RWPE1 (cell line): ENCODE measurements around the gene ZNF84.
A peak's percentile ranks its signal among the peaks of the same experiment; 100 is the strongest.

ENCODE experiments used
- CTCF ChIA-PET: fragments of 350-600 bp; sonication (Branson Sonifier 250); formaldehyde crosslinking; extraction: SDS; loops from one replicate; lab custom pipeline; 2021; lab: Yijun Ruan, JAX
- POLR2A ChIA-PET: fragments of 400-600 bp; formaldehyde crosslinking; extraction: SDS; loops from one replicate; lab custom pipeline; 2020; ENCODE audit warnings: antibody characterized with exemption; ENCODE audit not compliant: low non-redundant PET; lab: Yijun Ruan, JAX
- DNase-seq: peaks from one replicate; pipeline ENCODE4 v3.0.0; 2012; ENCODE audit warnings: low spot score
- H3K27ac ChIP-seq: fragments of 450-650 bp; 2 replicates; pipeline ENCODE4 v1.5.1; 2017
- CTCF ChIP-seq: fragments of 450-650 bp; conservative IDR thresholded peaks from 2 replicates; pipeline ENCODE4 v1.5.1; 2017; ENCODE audit warnings: low read depth, mild to moderate bottlenecking

ZNF84 gene

DNA sequence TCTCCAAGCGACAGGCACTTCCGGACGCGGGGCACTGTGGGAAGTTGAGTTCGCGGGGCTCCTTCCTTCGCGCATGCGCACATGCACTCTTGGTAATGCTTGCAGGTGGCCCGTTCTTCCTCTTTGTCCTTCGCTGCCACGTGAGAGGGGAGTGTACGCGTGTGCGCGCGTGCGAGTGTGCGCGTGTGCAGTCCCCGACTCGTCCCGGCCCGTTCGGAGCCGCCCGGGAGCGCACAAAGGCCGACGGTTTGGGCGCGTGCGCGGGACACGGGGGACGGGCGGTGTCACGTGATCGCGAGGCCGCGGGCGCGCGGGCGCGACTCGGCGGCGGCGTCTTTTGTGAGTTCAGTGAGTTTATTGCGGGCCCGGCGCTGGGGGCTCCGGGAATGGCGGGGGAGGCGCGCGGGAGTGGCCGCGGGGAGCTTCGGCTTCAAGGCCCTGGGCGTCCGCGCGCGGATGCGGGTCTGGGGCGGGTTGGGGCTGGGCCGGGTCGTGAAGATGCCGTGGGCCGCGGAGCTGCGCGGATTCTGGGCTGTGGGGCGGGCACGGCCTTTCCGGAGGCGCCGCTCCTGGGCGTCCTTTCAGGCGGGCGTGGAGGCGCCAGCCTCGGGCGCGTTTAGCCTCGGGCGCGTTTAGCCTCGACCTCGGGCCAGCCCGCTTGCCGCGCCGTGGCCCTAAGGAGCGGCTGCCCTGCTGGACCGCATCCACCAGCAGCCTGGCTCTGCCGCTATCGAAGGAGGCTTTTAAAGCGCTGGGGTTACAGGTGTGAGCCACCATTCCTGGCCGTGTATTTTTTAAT is at the start of gene ZNF84:
TSS of gene ZNF84 (plus strand) at position 303 of the 799 bp plus-strand sequence. CDS start 3,959 bp downstream, outside the sequence.
- H3K27ac ChIP-seq, result peak within 1 kb of the TSS; percentile 99
- ChIA-PET POLR2A (interaction anchor here (0.6 kb wide), 1 partner anchor 43 kb away, joined by 4 read pairs; no protein-coding TSS in a partner anchor), CTCF (interaction anchor here (0.6 to 0.7 kb wide), 2 partner anchors 60 to 84 kb away, joined by 3 read pairs; no protein-coding TSS in a partner anchor)
- no peak for TF ChIP-seq CTCF
- peak; percentile 90 for DNase-seq

DNA sequence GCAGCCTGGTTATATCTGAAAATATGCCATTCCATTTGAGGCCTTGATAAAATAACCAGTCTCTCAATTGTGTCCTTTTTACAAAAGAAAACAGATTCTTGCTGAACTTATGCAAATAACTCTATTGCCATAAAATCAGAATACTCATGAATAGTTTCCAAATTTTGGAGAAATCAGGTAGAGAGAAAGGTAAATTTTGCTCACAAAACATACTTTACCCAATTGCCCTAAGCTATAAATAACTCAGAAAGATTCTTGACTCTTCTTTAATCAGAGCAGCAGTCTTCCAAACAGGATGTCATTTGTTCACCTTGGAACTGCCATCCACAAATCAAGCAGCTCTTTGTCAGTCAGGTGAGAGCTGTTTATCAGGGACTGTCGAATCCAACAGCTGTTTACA is 38.6 kb upstream of the ZNF84 start:
- POLR2A ChIA-PET, result no interaction called here

GRCh38 chr12:133010657-133011297 is 26.5 kb upstream of the ZNF84 start:
- ChIA-PET CTCF (interaction anchor here (0.6 kb wide), 1 partner anchor 23 kb away, joined by 3 read pairs; no protein-coding TSS in a partner anchor), POLR2A (no interaction called here)
- TF ChIP-seq CTCF, result no peak
- H3K27ac ChIP-seq, result no peak overlapping the region
- DNase-seq, result no peak

More for the DNA sequence above, 38.6 kb upstream of the ZNF84 start:
- no peak for TF ChIP-seq CTCF
- CTCF ChIA-PET, result interaction anchor here (0.6 kb wide), 1 partner anchor 714 kb away, joined by 5 read pairs; no protein-coding TSS in a partner anchor
- no peak overlapping the region for H3K27ac ChIP-seq
- no peak for DNase-seq

DNA sequence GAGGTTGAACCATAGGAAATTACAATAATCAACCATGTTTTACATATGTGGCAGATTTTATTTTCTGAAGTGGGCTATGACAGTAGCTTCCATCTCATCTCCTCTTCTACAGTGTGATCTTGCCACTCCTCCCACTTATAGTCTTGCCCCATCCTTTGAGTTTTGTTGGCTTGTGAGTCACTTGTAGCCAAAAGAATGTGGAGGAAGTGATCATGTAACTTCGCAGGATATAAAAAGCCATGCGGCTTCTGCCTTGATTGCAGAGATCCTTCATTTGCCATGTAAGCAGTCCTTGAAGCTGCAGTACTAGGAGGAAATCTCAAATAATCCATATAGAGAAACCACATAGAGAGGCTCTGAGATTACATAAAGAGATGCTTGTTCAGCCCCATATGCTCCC is 13.7 kb upstream of the ZNF84 start:
- CTCF ChIA-PET, result no interaction called here

DNA sequence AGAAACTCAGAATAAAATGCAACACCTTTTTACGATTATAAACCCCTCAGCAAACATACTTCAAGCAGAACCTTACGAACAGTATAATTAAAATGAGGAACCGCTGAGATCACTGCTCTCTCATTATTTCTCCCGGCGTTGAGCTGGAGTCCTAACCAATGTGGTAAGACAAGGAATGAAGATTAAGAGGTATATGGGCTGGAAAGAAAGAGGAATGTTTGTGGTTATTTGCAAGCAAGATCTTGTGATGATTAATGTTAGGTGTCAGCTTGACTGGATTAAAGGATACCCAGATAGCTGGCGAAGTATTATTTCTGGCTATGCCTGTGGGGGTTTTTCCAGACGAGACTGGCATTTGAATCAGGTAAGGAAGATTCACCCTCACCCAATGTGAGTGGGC is 10.3 kb upstream of the ZNF84 start:
- TF ChIP-seq CTCF, result no peak
- ChIA-PET POLR2A (no interaction called here), CTCF (no interaction called here)
- H3K27ac ChIP-seq, result no peak overlapping the region
- DNase-seq, result no peak

More for the DNA sequence above, 13.7 kb upstream of the ZNF84 start:
- H3K27ac ChIP-seq, result no peak overlapping the region
- DNase-seq, result no peak
- POLR2A ChIA-PET, result no interaction called here
- TF ChIP-seq CTCF, result no peak

- ChIA-PET POLR2A (interaction anchor here (0.6 kb wide), 1 partner anchor 216 kb away, joined by 3 read pairs; no protein-coding TSS in a partner anchor), CTCF (no interaction called here)
- TF ChIP-seq CTCF, result no peak
- no peak for DNase-seq
- peak overlapping the region; percentile 99 for H3K27ac ChIP-seq
Observed at GRCh38 chr12:133038118-133038709, 905 bp downstream of the ZNF84 start.
